DMS153 treated with DMSO at 0.1 percent for 48 hours (cell line): ENCODE data around the gene ADAMTSL2.
A peak's percentile ranks its signal among the peaks of the same experiment; 100 is the strongest.

Experiments used
- DNase-seq: peaks from one replicate; lab custom pipeline; 2025; ENCODE audit not compliant: unreplicated experiment; lab: John Stamatoyannopoulos, UW

ADAMTSL2 gene

GRCh38 chr9:133584559-133585476, 50.3 kb downstream of the ADAMTSL2 start:
- DNase-seq, result peak; percentile 93

DNA sequence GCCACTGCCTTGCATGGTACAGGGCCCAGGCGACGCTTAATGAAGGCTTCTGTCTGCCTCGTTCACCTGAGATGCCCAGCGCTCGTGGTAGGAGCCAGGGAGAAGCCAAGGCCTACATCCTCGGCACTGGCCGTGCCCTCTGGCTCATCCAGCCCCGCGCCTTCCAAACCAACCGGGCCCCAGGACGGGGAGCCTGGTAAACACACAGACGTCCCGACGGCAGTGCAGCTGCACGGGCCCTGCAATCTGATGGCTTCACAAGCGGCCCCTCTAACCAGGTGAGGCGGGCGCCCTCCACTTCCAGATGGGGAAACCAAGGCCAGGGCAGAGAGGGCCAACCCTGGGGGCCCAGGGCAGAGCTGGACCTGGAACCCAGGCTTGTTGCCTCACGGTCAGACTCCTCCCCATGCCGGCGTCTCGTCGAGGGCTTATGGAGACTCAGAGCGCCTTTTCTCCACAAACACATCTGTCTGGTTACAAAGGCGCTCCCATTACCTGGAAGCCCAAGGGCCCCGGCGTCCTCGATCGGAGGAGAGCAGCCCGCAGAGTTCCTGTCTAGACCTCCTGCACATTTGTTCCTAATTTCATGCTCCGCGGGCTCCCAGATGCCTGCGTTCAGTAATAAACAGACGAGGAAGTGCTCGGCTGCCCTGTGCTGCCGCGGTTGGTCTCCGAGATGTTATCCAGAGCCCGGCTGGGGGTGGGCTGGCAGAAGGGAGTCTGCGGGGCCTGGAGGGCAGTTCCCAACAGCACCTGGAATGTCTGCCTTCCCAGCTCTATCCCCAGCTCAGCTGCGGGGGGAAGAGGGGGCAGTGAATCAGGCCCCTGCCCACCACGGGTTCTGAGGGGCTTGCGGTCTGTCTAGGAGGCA, 51.2 kb downstream of the ADAMTSL2 start:
- DNase-seq, result no peak

DNA sequence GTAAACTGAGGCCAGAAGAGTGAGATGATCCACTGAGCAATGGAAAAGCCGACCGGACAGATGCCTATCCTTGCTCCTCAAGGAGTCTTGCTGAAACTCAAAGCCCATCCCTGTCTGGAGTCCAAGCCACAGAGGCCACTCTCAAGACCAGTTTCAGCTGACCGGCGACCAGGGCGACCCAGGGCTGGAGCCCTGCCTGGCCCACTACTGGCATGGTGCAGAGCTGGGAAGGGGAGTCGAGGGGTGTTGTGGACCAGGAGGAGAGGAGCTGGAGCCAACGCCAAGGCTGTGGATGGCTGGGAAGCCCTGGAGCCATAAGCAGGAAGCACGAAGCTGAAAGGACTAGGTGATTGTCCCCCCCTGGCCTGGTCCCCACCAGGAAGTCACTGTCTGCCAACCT, 52.5 kb downstream of the ADAMTSL2 start:
- DNase-seq, result no peak

DNA sequence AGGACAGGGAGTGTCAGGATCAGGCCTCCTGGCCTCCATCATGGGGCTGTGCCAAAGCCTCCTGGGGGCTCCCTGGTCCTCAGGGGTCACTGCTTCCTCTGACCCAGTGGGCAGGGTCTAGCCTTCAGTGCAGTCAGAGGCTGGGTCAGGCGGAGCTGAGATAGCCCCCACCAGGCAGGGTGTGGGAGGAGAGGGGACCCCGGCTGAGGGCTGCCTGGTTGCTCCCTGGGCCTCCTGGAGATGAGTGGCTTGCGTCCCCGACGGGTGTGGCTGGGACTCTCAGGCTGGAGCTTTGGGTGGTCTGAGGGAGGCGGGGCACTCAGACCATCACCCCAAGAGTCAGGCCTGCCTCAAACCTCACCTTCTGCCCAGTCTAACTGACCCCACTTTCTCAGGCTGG, 53.0 kb downstream of the ADAMTSL2 start:
- no peak for DNase-seq

DNA sequence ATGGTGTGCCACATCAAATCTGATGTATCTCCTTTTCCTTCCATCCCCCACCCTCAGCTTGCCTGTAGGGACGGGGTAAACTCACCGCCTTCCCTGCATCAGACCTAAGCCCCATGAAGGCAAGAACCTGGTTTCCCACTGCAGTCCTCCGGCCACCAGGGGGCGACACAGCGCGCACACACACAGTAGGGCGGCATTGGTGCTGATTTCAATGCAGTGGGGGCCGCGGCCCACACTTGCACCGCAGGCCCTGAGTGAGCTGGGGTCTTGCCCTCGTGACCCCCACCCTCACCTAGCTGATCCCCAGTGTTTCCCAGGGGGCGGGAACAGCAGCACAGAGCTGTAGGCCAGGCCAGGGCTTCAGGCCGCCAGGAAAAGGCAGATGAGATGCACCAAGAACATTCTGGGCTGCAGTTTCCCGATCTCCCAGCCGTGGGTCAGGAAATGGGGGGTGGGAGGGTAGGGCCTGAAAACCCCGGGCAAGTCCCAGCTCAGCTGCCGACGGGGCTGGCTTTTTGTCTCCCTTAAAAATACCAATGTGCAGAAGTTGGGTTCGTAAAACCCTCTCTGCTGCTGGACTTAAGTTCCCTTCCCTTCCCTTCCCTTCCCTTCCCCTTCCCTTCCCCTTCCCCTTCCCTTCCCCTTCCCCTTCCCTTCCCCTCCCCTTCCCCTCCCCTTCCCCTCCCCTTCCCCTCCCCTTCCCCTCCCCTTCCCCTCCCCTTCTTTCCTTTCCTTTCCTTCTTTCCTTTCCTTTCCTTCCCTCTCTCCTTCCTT, 55.1 kb downstream of the ADAMTSL2 start:
- no peak for DNase-seq

DNA sequence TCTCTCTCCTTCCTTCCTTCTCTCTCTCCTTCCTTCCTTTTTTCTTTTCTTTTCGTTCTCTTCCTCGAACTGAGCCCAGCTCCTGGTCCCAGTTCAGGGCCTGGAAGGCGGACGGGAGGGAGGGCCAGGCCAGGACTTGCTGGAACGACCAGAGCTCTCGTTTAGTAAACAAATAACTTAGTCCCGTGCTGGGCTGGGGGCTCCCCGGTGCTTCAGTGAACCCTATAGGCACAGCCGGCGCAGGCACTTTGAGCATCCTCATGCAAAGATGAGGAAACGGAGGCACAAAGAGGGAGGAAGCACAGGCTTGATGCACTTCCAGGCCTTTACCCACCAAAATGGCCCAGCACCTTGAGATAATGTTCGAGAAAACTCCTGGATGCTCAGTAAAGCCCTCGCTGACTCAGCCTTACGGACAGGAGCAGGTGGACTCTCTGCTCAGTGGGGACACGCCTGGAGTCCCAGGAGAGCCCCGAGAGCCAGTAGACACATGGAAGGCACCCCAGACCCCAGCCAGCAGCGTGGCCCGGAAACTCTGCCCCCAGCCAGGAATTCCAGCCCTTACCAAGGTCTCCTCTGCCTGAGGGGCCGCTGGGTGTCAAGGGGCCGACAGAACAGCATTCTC, 55.8 kb downstream of the ADAMTSL2 start:
- DNase-seq, result no peak

GRCh38 chr9:133591116-133591910, 56.8 kb downstream of the ADAMTSL2 start:
- no peak for DNase-seq

DNA sequence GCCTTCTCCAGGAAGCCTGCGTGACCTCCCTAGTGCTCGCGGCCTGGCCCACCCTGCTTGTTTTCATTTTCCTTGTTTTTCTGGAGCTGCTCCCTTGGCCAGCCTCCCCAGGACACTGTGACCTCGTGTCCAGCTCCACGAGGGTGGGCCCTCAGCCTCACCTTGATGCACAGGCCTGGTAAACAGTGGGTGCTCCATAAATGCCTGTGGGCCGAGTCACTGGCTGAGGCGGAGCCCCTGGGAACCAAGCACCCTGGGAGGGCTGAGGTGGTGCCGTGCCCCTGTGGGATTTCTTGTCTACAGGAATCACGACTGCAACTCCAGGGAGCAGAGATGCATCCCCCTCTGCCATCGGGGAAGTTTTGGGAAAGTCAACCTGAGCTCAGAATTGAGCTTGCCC, 57.5 kb downstream of the ADAMTSL2 start:
- no peak for DNase-seq

DNA sequence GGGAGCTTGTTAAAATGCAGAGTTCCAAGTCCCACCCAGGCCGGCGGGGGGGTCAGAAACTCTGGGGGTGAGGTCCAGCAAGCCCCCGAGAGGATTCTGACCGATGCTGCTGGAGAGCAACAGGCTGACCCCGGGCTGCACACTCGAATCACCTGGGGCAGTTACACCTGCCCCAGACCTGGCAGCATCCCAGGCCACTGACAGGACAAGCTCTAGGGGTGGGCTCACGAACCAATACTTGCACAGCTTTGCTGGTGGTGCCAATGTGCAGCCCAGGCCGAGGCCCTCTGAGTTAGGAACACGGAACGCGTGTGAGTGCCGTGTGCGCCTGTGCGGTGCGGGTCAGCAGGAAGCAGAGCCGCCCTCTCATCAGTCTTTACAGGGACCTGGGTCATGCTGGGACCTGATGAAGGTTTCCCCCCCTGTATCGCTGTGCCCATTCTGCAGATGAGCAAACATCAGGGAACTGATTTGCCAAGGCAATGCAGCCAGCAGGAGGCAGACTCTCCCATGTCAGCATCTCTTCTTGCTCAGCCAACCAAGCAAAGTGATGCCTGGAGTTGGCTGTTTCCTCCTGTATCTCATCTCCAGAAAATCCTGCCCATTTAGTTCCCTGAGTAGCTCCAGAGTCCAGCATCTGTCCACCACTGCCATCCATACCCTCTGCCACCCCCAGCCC, 58.4 kb downstream of the ADAMTSL2 start:
- DNase-seq, result no peak

DNA sequence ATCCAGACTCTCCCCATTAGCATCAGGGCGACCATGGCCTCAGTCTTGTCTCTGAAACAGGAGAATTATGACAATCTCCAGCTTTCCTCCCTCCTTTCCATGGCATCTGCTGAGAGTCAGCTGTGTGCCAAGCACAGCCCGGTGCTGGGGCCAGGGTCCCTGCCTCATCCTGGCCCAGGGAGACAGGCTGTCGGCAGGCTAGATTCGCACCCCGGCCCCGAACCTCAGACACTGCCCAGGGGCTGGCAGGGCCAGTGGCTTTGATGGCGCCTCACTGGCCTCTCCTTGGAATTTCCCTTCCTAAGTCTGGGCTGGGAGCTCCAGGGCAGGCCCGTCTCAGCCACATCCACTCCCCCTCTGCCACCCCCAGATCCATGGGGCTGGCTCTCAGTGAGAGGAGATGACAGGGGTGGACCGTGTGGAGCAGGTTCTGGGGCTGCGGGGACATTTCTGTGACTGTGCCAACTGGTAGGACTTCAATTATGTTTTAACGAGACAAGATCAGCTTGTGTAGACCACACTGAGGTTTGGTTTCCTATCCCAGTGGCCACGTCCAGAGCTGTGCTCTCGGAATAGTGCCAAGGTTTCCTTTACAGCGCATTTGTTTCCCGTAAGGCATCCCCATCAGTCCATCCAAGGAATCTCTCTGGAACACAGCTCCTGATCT, 59.2 kb downstream of the ADAMTSL2 start:
- no peak for DNase-seq

- peak; percentile 18 for DNase-seq
These were observed 59.8 kb downstream of the ADAMTSL2 start for GRCh38 chr9:133594310-133594709.

- DNase-seq, result no peak
These were observed 61.4 kb downstream of the ADAMTSL2 start for GRCh38 chr9:133595910-133596309.

GRCh38 chr9:133597316-133597957, 62.9 kb downstream of the ADAMTSL2 start:
- DNase-seq, result peak; percentile 39

- no peak for DNase-seq
These were observed 64.5 kb downstream of the ADAMTSL2 start for GRCh38 chr9:133598978-133599377.

GRCh38 chr9:133599470-133600173, 65.1 kb downstream of the ADAMTSL2 start:
- no peak for DNase-seq

- no peak for DNase-seq
These were observed 66.2 kb downstream of the ADAMTSL2 start for GRCh38 chr9:133600739-133601138.

- DNase-seq, result no peak
These were observed 67.2 kb downstream of the ADAMTSL2 start for GRCh38 chr9:133601746-133602145.

GRCh38 chr9:133602277-133602676, 67.8 kb downstream of the ADAMTSL2 start:
- DNase-seq, result peak; percentile 26
